ENCODE data around the gene CPNE5. TPM values are rescaled to one million over a fixed set of nuclear protein-coding genes. Genes with fewer than 3 reads are reported as not detected.

Gene CPNE5
- total and polyA plus RNA-seq, 9 of the 15 experiments (the other 6 are each of a cell fraction or from before 2014, with no cell fraction given) = 0.14 to 1.0 (median 0.46) TPM; not detected in 2

DNA sequence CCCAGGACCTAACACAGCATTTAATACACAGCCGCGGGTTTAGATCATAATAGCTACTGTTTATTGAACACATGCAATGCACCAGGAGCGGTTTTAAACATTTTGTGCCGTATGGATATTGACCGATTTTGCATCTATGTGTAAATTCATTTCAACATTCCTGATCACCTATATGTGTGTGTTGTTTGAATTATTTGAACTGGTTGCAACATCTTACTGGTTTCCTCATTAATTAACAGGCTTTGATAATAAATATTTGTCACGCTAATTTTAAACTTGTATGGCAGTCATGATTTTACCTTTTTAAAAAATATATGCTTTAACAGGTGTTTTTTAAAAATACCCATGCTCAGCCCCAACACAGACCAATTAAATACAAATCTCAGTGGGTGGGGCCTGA, 35.8 kb downstream of the CPNE5 start:
- CTCF ChIA-PET (ENCODE audit: low intra/inter-chr PET ratio) = no interaction called here
- ATAC-seq (no peak), FAIRE-seq (no peak), DNase-seq (ENCODE audit: extremely low read depth in 1 of 4, low spot score in 3 of 4) (no peak)
- intact Hi-C loops (cut with micrococcal nuclease) = no loop called here
- no TSS peak for BruUV-seq (replicated peaks)
- no peak overlapping the region for H3K9ac ChIP-seq (ENCODE audit: insufficient read depth in 1 of 2, low read depth in 2 of 2, low read length in 2 of 2)
- H3K9me3 ChIP-seq (replicated peaks; ENCODE audit: control insufficient read depth, insufficient read depth, low read depth, low read length) = no peaks in the 10 kb centered on the region
- no peak overlapping the region for H2AFZ ChIP-seq (ENCODE audit: low read depth, low read length)
- H3K27ac ChIP-seq (ENCODE audit: extremely low read depth, low read depth, low read length) = no peak overlapping the region
- no peaks in the 10 kb centered on the region for H3K9me1 ChIP-seq (ENCODE audit: control insufficient read depth, insufficient read depth, low read length)
- H3K27me3 ChIP-seq (ENCODE audit: control insufficient read depth in 2 of 2, insufficient read depth in 2 of 2, low read length in 2 of 2) = peaks cover 15 to 40% of the 10 kb centered on the region in 2 experiments
- 0 out of 5 replicates have a peak, but pooled peaks cover 0 to 2% of the 10 kb centered on the region in 2 experiments for H3K4me1 ChIP-seq (replicated peaks in 1 of 2; ENCODE audit: control insufficient read depth in 2 of 2, insufficient read depth in 2 of 2, low read length in 2 of 2)
- no peak overlapping the region for H3K4me3 ChIP-seq
- H4K20me1 ChIP-seq (replicated peaks; ENCODE audit: control insufficient read depth, insufficient read depth, low read length) = 0 out of 2 replicates have a peak, but pooled peaks cover 3% of the 10 kb centered on the region
- 18% methylated on average over 6 of the region's 6 CpGs for WGBS (ENCODE audit: insufficient coverage, low coverage, missing lambda C conversion rate)
- no peaks in the 10 kb centered on the region for H3K79me2 ChIP-seq (ENCODE audit: control insufficient read depth, insufficient read depth, low read length)
- in situ Hi-C loops (cut with MboI) = no loop called here
- TF ChIP-seq POLR2A (conservative IDR thresholded peaks at IDR 0.05) (no peak), NCOA4 (IDR thresholded peaks at IDR 0.05; ENCODE audit: partially characterized antibody) (no peak)
- H3K36me3 ChIP-seq (ENCODE audit: control insufficient read depth, insufficient read depth, low read length) = no peaks in the 10 kb centered on the region
- H3K4me2 ChIP-seq (ENCODE audit: insufficient read depth, low read length) = no peak overlapping the region
- POLR2A ChIA-PET = interaction anchor here (0.8 kb wide), 1 partner anchor 72 kb away, joined by 3 read pairs; no protein-coding TSS in a partner anchor

DNA sequence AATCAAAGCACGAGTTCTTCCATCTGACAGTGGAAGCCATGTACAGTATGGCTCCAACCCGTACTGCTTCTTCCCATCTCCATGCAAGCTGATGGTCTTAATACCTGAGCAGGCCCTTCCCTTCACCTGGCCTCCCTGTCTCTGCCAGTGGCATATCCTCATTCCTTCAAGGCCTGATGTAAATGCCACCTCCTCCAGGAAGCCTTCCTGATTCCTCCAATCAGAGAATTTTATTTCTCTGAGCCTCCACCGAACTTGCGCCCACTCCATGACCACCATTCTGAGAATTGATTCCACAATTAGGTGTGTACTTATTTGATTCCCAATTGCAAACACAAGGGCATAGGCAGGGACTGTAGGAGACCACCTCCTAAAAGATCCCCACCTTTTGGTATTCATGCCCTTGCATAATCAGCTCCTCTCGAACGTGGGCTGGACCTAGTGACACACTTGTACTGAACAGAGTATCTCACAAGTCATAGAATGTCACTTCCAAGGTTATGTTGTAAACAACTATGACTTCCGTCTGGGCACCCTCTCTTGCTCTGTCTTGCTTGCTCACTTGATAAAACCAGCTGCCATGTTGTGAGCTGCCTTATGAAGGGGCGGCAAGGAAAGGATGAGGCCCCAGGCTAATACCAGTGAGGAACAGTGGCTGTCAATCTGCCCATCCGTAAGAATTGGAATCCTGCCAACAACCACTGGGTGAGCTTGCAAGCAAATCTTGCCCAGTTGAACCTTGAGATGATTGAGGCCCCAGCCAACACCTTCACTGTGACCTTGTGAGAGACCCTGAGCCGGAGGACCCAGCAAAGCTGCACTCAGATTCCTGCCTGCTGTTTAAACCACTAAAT, 38.8 kb downstream of the CPNE5 start:
- Histone ChIP-seq H3K79me2 (ENCODE audit: control insufficient read depth, insufficient read depth, low read length) (no peaks in the 10 kb centered on the region), H3K4me3 (no peak overlapping the region), H3K4me2 (ENCODE audit: insufficient read depth, low read length) (no peak overlapping the region), H3K36me3 (ENCODE audit: control insufficient read depth, insufficient read depth, low read length) (no peaks in the 10 kb centered on the region), H3K9ac (ENCODE audit: insufficient read depth in 1 of 2, low read depth in 2 of 2, low read length in 2 of 2) (no peak overlapping the region), H2AFZ (ENCODE audit: low read depth, low read length) (no peak overlapping the region), H4K20me1 (replicated peaks; ENCODE audit: control insufficient read depth, insufficient read depth, low read length) (0 out of 2 replicates have a peak, but pooled peaks cover 3% of the 10 kb centered on the region), H3K27me3 (ENCODE audit: control insufficient read depth in 2 of 2, insufficient read depth in 2 of 2, low read length in 2 of 2) (peaks cover 34 to 52% of the 10 kb centered on the region in 2 experiments), H3K4me1 (replicated peaks in 1 of 2; ENCODE audit: control insufficient read depth in 2 of 2, insufficient read depth in 2 of 2, low read length in 2 of 2) (0 out of 5 replicates have a peak, but pooled peaks cover 0 to 2% of the 10 kb centered on the region in 2 experiments), H3K27ac (ENCODE audit: extremely low read depth, low read depth, low read length) (no peak overlapping the region), H3K9me3 (replicated peaks; ENCODE audit: control insufficient read depth, insufficient read depth, low read depth, low read length) (no peaks in the 10 kb centered on the region), H3K9me1 (ENCODE audit: control insufficient read depth, insufficient read depth, low read length) (no peaks in the 10 kb centered on the region)
- BruUV-seq (replicated peaks) = no TSS peak
- intact Hi-C loops (cut with micrococcal nuclease) (no loop called here), in situ Hi-C loops (cut with MboI) (no loop called here)
- ChIA-PET CTCF (ENCODE audit: low intra/inter-chr PET ratio) (interaction anchor here (0.6 kb wide), 1 partner anchor 96 kb away, joined by 3 read pairs; no protein-coding TSS in a partner anchor), POLR2A (interaction anchor here (0.9 kb wide), 1 partner anchor 21 kb away, joined by 3 read pairs; no protein-coding TSS in a partner anchor)
- ATAC-seq (no peak), DNase-seq (ENCODE audit: extremely low read depth in 1 of 4, low spot score in 3 of 4) (no peak), FAIRE-seq (peak; percentile 35)
- WGBS (ENCODE audit: insufficient coverage, low coverage, missing lambda C conversion rate) = 4% methylated on average over 10 of the region's 10 CpGs
- TF ChIP-seq CBFA2T3 (IDR thresholded peaks at IDR 0.05) (no peak), PHB (CRISPR knock-in tag; IDR thresholded peaks at IDR 0.05) (no peak), MCM3 (IDR thresholded peaks at IDR 0.05) (no peak), HMGN3 (IDR thresholded peaks at IDR 0.05; ENCODE audit: borderline replicate concordance, extremely low read depth, insufficient read length, low read depth, low read length) (no peak), MCM7 (IDR thresholded peaks at IDR 0.05) (no peak), POLR3A (IDR thresholded peaks at IDR 0.05; ENCODE audit: borderline replicate concordance, extremely low read depth, insufficient read depth, insufficient read length) (no peak), CHD2 (IDR thresholded peaks at IDR 0.05; ENCODE audit: low read depth, low read length) (no peak), PRMT5 (CRISPR knock-in tag; IDR thresholded peaks at IDR 0.05) (no peak), NFIX (CRISPR knock-in tag; IDR thresholded peaks at IDR 0.05; ENCODE audit: low read depth) (peak; percentile 46; the same call in 1 of the 2 replicates)
- TF ChIP-seq, protein P1, sequence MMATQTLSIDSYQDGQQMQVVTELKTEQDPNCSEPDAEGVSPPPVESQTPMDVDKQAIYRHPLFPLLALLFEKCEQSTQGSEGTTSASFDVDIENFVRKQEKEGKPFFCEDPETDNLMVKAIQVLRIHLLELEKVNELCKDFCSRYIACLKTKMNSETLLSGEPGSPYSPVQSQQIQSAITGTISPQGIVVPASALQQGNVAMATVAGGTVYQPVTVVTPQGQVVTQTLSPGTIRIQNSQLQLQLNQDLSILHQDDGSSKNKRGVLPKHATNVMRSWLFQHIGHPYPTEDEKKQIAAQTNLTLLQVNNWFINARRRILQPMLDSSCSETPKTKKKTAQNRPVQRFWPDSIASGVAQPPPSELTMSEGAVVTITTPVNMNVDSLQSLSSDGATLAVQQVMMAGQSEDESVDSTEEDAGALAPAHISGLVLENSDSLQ (IDR thresholded peaks at IDR 0.05) = peak; percentile 60
- TF ChIP-seq, protein P2, sequence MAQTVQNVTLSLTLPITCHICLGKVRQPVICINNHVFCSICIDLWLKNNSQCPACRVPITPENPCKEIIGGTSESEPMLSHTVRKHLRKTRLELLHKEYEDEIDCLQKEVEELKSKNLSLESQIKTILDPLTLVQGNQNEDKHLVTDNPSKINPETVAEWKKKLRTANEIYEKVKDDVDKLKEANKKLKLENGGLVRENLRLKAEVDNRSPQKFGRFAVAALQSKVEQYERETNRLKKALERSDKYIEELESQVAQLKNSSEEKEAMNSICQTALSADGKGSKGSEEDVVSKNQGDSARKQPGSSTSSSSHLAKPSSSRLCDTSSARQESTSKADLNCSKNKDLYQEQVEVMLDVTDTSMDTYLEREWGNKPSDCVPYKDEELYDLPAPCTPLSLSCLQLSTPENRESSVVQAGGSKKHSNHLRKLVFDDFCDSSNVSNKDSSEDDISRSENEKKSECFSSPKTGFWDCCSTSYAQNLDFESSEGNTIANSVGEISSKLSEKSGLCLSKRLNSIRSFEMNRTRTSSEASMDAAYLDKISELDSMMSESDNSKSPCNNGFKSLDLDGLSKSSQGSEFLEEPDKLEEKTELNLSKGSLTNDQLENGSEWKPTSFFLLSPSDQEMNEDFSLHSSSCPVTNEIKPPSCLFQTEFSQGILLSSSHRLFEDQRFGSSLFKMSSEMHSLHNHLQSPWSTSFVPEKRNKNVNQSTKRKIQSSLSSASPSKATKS (CRISPR knock-in tag; IDR thresholded peaks at IDR 0.05) = no peak
